ENCODE measurements around the gene PPP2R3B. TPM values are rescaled to one million over a fixed set of nuclear protein-coding genes. Genes with fewer than 3 reads are reported as not detected.

Gene PPP2R3B
- total and polyA plus RNA-seq, 2 of the 4 experiments (the other 2 are of a cell fraction), result 13.2 to 13.3 TPM

- Histone ChIP-seq H2AK9ac (replicated peaks; ENCODE audit: low read depth, low read length, poor library complexity) (no peak overlapping the region), H2AFZ (replicated peaks; ENCODE audit: low read length, poor library complexity) (peak overlapping the region; percentile 28), H3K36me3 (ENCODE audit: control insufficient read depth, insufficient read depth, low read length) (peaks cover 17% of the 10 kb centered on the region), H4K5ac (ENCODE audit: low read depth, low read length) (no peak overlapping the region), H2BK5ac (ENCODE audit: low read depth, low read length, poor library complexity, severe bottlenecking) (no peak overlapping the region), H3K9ac (ENCODE audit: low read depth, low read length) (no peak overlapping the region), H4K20me1 (ENCODE audit: insufficient read depth, low read length) (no peaks in the 10 kb centered on the region), H3K79me1 (ENCODE audit: low read depth in 1 of 2, low read length in 2 of 2) (no peaks in the 10 kb centered on the region; a peak in 1 of 4 replicates), H3K27me3 (ENCODE audit: control insufficient read depth, insufficient read depth, low read length) (no peaks in the 10 kb centered on the region), H3K9me3 (ENCODE audit: control insufficient read depth, insufficient read depth, low read length) (peaks cover 4% of the 10 kb centered on the region; the same call in 1 of the 2 replicates), H3K4me3 (ENCODE audit: insufficient read depth, low read depth, low read length) (no peak overlapping the region), H2BK15ac (ENCODE audit: low read depth, low read length) (no peak overlapping the region), H4K91ac (ENCODE audit: insufficient read depth, low read depth, low read length) (no peak overlapping the region), H2BK120ac (ENCODE audit: low read depth, low read length) (no peak overlapping the region), H2AK5ac (ENCODE audit: low read depth, low read length) (no peak overlapping the region), H3K14ac (replicated peaks; ENCODE audit: low read depth, low read length) (no peak overlapping the region), H2BK20ac (ENCODE audit: low read depth, low read length) (no peak overlapping the region), H3K4me1 (ENCODE audit: control insufficient read depth, insufficient read depth, low read length) (no peaks in the 10 kb centered on the region; the same call in 1 of the 2 replicates), H3K18ac (ENCODE audit: low read depth, low read length) (no peak overlapping the region), H3K4ac (ENCODE audit: low read depth, low read length) (no peak overlapping the region), H3K56ac (ENCODE audit: extremely low read depth, insufficient read depth, low read length) (no peak overlapping the region), H3K9me1 (ENCODE audit: insufficient read depth, low read length) (no peaks in the 10 kb centered on the region), H3K4me2 (ENCODE audit: low read depth, low read length) (no peak overlapping the region), H3K23ac (ENCODE audit: low read depth, low read length) (no peak overlapping the region), H4K8ac (ENCODE audit: low read depth in 2 of 2, low read length in 2 of 2) (no peak overlapping the region), H3K27ac (ENCODE audit: insufficient read depth, low read length) (no peak overlapping the region)
- in situ Hi-C loops (cut with MboI; ENCODE audit: low sequenced_read_pairs) (no loop called here), dilution Hi-C loops (cut with HindIII; ENCODE audit: low sequenced_read_pairs, unreplicated experiment) (no loop called here), intact Hi-C loops (cut with micrococcal nuclease) (no loop called here)
- 42% methylated on average over 2 of the region's 11 CpGs; no CpG with 5 or more reads in 1 of the 2 experiments for WGBS, 2 experiments (ENCODE audit: extremely low coverage in 2 of 2, insufficient read length in 1 of 2)
- POLR2A ChIA-PET (ENCODE audit: unreplicated experiment), result no interaction called here
- peak; percentile 16 for DNase-seq
- BruUV-seq (replicated peaks), result no TSS peak
- no peak for ATAC-seq (ENCODE audit: low read depth)
- TF ChIP-seq RFX5 (IDR thresholded peaks at IDR 0.05; ENCODE audit: low read depth, low read length) (no peak), SMC3 (IDR thresholded peaks at IDR 0.05; ENCODE audit: low read depth, low read length) (no peak), POLR2A (IDR thresholded peaks at IDR 0.05; ENCODE audit: low read depth, low read length) (no peak), CHD1 (IDR thresholded peaks at IDR 0.05; ENCODE audit: low read depth, low read length) (no peak), BHLHE40 (IDR thresholded peaks at IDR 0.05; ENCODE audit: low read depth, low read length) (no peak)
- TF ChIP-seq, protein P1, sequence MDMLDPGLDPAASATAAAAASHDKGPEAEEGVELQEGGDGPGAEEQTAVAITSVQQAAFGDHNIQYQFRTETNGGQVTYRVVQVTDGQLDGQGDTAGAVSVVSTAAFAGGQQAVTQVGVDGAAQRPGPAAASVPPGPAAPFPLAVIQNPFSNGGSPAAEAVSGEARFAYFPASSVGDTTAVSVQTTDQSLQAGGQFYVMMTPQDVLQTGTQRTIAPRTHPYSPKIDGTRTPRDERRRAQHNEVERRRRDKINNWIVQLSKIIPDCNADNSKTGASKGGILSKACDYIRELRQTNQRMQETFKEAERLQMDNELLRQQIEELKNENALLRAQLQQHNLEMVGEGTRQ (IDR thresholded peaks at IDR 0.05; ENCODE audit: low read depth, low read length), result no peak
- CTCF ChIA-PET, result no interaction called here
Measured at GRCh38 chrX:348461-349117, 38.1 kb downstream of the PPP2R3B start.
